ENCODE data around the gene RHOC.

- TF ChIP-seq POLR2A (IDR thresholded peaks at IDR 0.05; ENCODE audit: low read depth, low read length): no peak
- no peak for TF ChIP-seq POLR2AphosphoS5 (IDR thresholded peaks at IDR 0.05; ENCODE audit: low read depth, low read length)
- TF ChIP-seq TAF1 (IDR thresholded peaks at IDR 0.05; ENCODE audit: borderline replicate concordance, low read depth, low read length): no peak
Measured at GRCh38 chr1:112686417-112686816, 20.5 kb downstream of the RHOC start.
